ENCODE results near the gene POLR3K.

DNA sequence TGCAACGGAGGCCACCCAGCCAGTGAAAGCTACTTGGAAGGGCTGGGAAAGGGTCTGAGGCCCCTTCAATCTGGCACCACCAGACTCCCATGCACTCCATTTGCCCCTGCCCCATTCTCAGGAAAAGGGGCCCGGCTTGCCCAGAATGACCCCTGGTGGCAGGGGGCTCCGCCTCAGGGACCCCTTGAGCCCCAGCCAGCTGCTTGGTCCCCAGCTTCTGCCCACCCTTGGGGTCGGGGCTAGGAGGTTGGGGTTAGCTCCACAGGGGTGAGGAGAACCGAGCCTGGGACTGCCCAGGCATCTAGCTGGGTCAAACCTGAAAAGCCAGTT lies 17.8 kb upstream of the POLR3K start:
- no peak for TF ChIP-seq SP1 (IDR thresholded peaks at IDR 0.05)
- no peak for TF ChIP-seq FOXM1 (IDR thresholded peaks at IDR 0.05; ENCODE audit: borderline replicate concordance)
- TF ChIP-seq FOXK2 (IDR thresholded peaks at IDR 0.05), result no peak
- no peak for TF ChIP-seq L3MBTL2 (conservative IDR thresholded peaks at IDR 0.05)
- TF ChIP-seq HDGF (IDR thresholded peaks at IDR 0.05; ENCODE audit: borderline replicate concordance), result no peak
- TF ChIP-seq ELF4 (IDR thresholded peaks at IDR 0.05), result no peak
- TF ChIP-seq TARDBP (IDR thresholded peaks at IDR 0.05), result no peak
- no peak for TF ChIP-seq NFRKB (IDR thresholded peaks at IDR 0.05)
- TF ChIP-seq FOXA1 (IDR thresholded peaks at IDR 0.05), result no peak
- TF ChIP-seq CTBP1 (IDR thresholded peaks at IDR 0.05; ENCODE audit: borderline replicate concordance), result no peak
- TF ChIP-seq LEF1 (IDR thresholded peaks at IDR 0.05; ENCODE audit: borderline replicate concordance), result no peak
- no peak for TF ChIP-seq SUZ12 (IDR thresholded peaks at IDR 0.05)
